Progenitor cell of endocrine pancreas (in vitro differentiated cells): ENCODE results near the gene INAVA. TPM values are rescaled to one million over a fixed set of nuclear protein-coding genes. Genes with fewer than 3 reads are reported as not detected.
"Not testable (repeated sequence)": the region's sequence is repeated elsewhere in the genome, so short reads cannot be mapped to it uniquely, and the experiment has no call there.

Source experiments
- DNase-seq: peaks from one replicate; pipeline ENCODE4 v3.0.0; 2021; ENCODE audit warnings: low spot score; ENCODE audit not compliant: unreplicated experiment
- H3K27ac Mint-ChIP-seq: 2 replicates; pipeline ENCODE4 v1.8.0; 2021; ENCODE audit warnings: mild to moderate bottlenecking, moderate library complexity, mixed read lengths
- H3K27me3 Mint-ChIP-seq: 2 replicates; pipeline ENCODE4 v1.8.0; 2021; ENCODE audit warnings: mixed read lengths
- H3K36me3 Mint-ChIP-seq: 2 replicates; pipeline ENCODE4 v1.8.0; 2022; ENCODE audit warnings: mixed read lengths; ENCODE audit not compliant: insufficient read depth
- H3K4me1 Mint-ChIP-seq: 2 replicates; pipeline ENCODE4 v1.8.0; 2021; ENCODE audit warnings: low read depth, mixed read lengths
- H3K4me3 Mint-ChIP-seq: 2 replicates; pipeline ENCODE4 v1.8.0; 2021; ENCODE audit warnings: low read depth, mild to moderate bottlenecking, moderate library complexity, mixed read lengths
- H3K9me3 Mint-ChIP-seq: 2 replicates; pipeline ENCODE4 v1.8.0; 2021; ENCODE audit warnings: low read depth, mixed read lengths
- CTCF ChIP-seq: fragments of 200-600 bp; sonication (generic); IDR thresholded peaks from one replicate; pipeline ENCODE4 v1.5.0; 2021; ENCODE audit warnings: antibody characterized with exemption, mild to moderate bottlenecking; ENCODE audit not compliant: unreplicated experiment
- total RNA-seq: library from RNA; stranded (reverse); gene quantifications from 2 replicates; pipeline ENCODE4 v1.2.1, GENCODE V29; 2021

INAVA gene
- total RNA-seq, 1 donor from 2014 or later: 84.2 TPM

- Mint-ChIP-seq H3K4me1 (no peaks in the 10 kb centered on the region), H3K36me3 (no peaks in the 10 kb centered on the region), H3K27me3 (peaks cover 10% of the 10 kb centered on the region), H3K9me3 (no peaks in the 10 kb centered on the region), H3K4me3 (no peak overlapping the region), H3K27ac (no peak overlapping the region)
- DNase-seq: no peak
- no peak for TF ChIP-seq CTCF
These were observed 68.4 kb downstream of the INAVA start for GRCh38 chr1:200963076-200963475.

GRCh38 chr1:200963888-200964287 lies 69.2 kb downstream of the INAVA start:
- H3K36me3 Mint-ChIP-seq, H3K4me1 Mint-ChIP-seq, DNase-seq, H3K4me3 Mint-ChIP-seq, H3K27ac Mint-ChIP-seq, H3K9me3 Mint-ChIP-seq: not testable (repeated sequence)
- H3K27me3 Mint-ChIP-seq: peaks cover 10% of the 10 kb centered on the region

Other genes with a start within 250 kb of the INAVA start
- gene DDX59, start 225.0 kb upstream of the INAVA start, total RNA-seq: 19.2 and 21.6 TPM in 2 replicates
- gene CAMSAP2, start 156.0 kb upstream of the INAVA start, total RNA-seq: 27.9 and 30.4 TPM in 2 replicates
- gene GPR25, start 21.9 kb upstream of the INAVA start, total RNA-seq: not detected in 2 replicates
- gene KIF21B, start 128.8 kb downstream of the INAVA start, total RNA-seq: 10.1 and 11.4 TPM in 2 replicates
- gene CACNA1S, start 217.5 kb downstream of the INAVA start, total RNA-seq: 0.05 TPM in 1 of 2 replicates, not detected in the other
- 0.26 and 0.36 TPM in 2 replicates for gene ASCL5, start 232.3 kb downstream of the INAVA start, total RNA-seq